HG03442 (cell line): ENCODE data around the gene CCDC66.

Experiments
- ATAC-seq: cut with Tn5 transposase; IDR thresholded peaks from one replicate; pipeline ENCODE4 v1.9.1; 2021; ENCODE audit warnings: mild to moderate bottlenecking, moderate library complexity; ENCODE audit not compliant: unreplicated experiment

CCDC66 gene

GRCh38 chr3:56621681-56622080 lies 64.7 kb downstream of the CCDC66 start:
- ATAC-seq, result no peak

- no peak for ATAC-seq
Observed at GRCh38 chr3:56622381-56622780, 65.4 kb downstream of the CCDC66 start.

GRCh38 chr3:56624725-56625124 lies 67.8 kb downstream of the CCDC66 start:
- ATAC-seq, result no peak

- ATAC-seq, result no peak
Observed at GRCh38 chr3:56629047-56629446, 72.1 kb downstream of the CCDC66 start.

- no peak for ATAC-seq
Observed at GRCh38 chr3:56629451-56629850, 72.5 kb downstream of the CCDC66 start.

- no peak for ATAC-seq
Observed at GRCh38 chr3:56630966-56631365, 74.0 kb downstream of the CCDC66 start.

GRCh38 chr3:56633181-56633580 lies 76.2 kb downstream of the CCDC66 start:
- ATAC-seq, result no peak

- ATAC-seq, result no peak
Observed at GRCh38 chr3:56633602-56634535, 76.9 kb downstream of the CCDC66 start.

GRCh38 chr3:56645407-56645806 lies 88.4 kb downstream of the CCDC66 start:
- ATAC-seq, result no peak

GRCh38 chr3:56654460-56654859 lies 97.5 kb downstream of the CCDC66 start:
- ATAC-seq, result no peak

GRCh38 chr3:56655709-56656108 lies 98.7 kb downstream of the CCDC66 start:
- no peak for ATAC-seq

GRCh38 chr3:56664823-56665222 lies 107.8 kb downstream of the CCDC66 start:
- ATAC-seq, result no peak

GRCh38 chr3:56667973-56668579 lies 111.1 kb downstream of the CCDC66 start:
- ATAC-seq, result no peak
